BE2C (cell line): ENCODE measurements around the gene PRM1.

Experiments used
- DNase-seq: peaks from one replicate; pipeline ENCODE4 v3.0.0-alpha.2; 2020
- H3K27me3 ChIP-seq: fragments of 250-450 bp; sonication (Bioruptor Pico); 2 replicates; pipeline ENCODE4 v1.5.1; 2020; ENCODE audit warnings: mild to moderate bottlenecking
- H3K36me3 ChIP-seq: fragments of 250-450 bp; sonication (Bioruptor Pico); 2 replicates; pipeline ENCODE4 v1.5.1; 2020; ENCODE audit warnings: mild to moderate bottlenecking
- H3K4me1 ChIP-seq: fragments of 250-450 bp; sonication (Bioruptor Pico); 2 replicates; pipeline ENCODE4 v1.5.1; 2020
- H3K4me3 ChIP-seq: 2 replicates; pipeline ENCODE4 v1.5.1; 2011; ENCODE audit warnings: low read depth, low read length
- H3K9me3 ChIP-seq: fragments of 250-450 bp; sonication (Bioruptor Pico); 2 replicates; pipeline ENCODE4 v1.5.1; 2020
- TF ChIP-seq, protein P1 (sequence below): IDR thresholded peaks from 2 replicates; pipeline ENCODE4 v1.5.1; 2012; ENCODE audit warnings: mild to moderate bottlenecking, low read depth, low read length

The PRM1 gene

DNA sequence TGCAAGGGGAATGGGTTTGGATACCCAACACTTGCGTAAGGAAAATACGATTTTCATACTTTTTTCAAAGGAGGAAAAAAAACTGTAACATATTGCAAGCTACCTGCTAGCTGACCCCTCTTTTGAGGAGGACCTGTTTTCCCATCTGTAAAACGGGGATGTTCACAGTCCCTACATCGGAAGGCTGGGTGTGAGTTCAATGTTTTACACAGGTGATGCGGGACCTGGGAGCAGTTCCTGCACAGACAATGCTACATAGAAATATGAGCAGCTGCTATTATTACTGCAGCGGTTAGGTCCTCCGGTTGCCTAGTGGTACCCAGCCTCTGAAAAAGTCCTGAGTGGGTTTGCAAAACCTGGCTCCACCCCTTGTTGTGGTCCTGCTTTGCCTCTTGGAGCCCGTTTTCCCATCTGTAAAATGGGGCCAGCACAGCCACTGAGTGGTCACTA, 28.6 kb downstream of the PRM1 start:
- Histone ChIP-seq H3K4me3 (no peak overlapping the region), H3K27me3 (peaks cover 12% of the 10 kb centered on the region), H3K9me3 (no peaks in the 10 kb centered on the region), H3K4me1 (no peaks in the 10 kb centered on the region), H3K36me3 (no peaks in the 10 kb centered on the region)
- TF ChIP-seq, protein P1, sequence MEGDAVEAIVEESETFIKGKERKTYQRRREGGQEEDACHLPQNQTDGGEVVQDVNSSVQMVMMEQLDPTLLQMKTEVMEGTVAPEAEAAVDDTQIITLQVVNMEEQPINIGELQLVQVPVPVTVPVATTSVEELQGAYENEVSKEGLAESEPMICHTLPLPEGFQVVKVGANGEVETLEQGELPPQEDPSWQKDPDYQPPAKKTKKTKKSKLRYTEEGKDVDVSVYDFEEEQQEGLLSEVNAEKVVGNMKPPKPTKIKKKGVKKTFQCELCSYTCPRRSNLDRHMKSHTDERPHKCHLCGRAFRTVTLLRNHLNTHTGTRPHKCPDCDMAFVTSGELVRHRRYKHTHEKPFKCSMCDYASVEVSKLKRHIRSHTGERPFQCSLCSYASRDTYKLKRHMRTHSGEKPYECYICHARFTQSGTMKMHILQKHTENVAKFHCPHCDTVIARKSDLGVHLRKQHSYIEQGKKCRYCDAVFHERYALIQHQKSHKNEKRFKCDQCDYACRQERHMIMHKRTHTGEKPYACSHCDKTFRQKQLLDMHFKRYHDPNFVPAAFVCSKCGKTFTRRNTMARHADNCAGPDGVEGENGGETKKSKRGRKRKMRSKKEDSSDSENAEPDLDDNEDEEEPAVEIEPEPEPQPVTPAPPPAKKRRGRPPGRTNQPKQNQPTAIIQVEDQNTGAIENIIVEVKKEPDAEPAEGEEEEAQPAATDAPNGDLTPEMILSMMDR = no peak
- DNase-seq = no peak

GRCh38 chr16:11251525-11252481, 29.3 kb downstream of the PRM1 start:
- no peaks in the 10 kb centered on the region for H3K9me3 ChIP-seq
- no peak overlapping the region for H3K4me3 ChIP-seq
- peaks cover 12% of the 10 kb centered on the region for H3K27me3 ChIP-seq
- no peaks in the 10 kb centered on the region for H3K36me3 ChIP-seq
- DNase-seq = no peak
- H3K4me1 ChIP-seq = no peaks in the 10 kb centered on the region
- TF ChIP-seq, protein P1 = no peak

DNA sequence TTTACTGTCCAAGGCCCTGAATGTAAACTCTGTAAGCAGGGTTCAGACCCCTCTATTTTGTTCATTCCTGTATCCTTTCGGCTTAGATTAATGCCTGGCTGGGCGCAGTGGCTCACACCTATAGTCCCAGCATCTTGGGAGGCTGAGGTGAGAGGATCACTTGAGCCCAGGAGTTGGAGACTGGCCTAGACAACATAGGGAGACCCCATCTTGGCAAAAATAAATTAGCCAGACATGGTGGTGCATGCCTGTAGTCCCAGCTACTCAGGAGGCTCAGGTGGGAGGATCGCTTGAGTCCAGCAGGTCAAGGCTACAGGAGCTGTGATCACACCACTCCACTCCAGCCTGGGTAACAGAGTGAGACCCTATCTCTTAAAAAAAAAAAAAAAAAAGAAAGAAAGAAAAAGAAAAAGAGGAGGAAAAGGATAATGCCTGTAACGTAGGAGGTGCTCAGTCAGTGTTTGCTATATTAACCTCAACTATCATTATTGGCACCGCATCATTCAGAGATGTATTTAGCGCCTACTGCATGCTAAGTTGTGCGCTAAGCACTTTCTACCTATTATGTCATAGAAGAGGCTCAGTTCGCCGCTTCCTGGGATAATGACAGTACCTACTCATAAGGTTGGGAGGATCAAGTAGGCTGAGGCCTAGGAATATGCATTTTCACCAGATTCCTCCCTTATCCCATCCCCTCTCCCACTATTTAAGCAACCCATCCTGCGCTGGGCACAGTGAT, 30.2 kb downstream of the PRM1 start:
- H3K4me1 ChIP-seq = no peaks in the 10 kb centered on the region
- TF ChIP-seq, protein P1 = no peak
- no peaks in the 10 kb centered on the region for H3K9me3 ChIP-seq
- DNase-seq = no peak
- no peak overlapping the region for H3K4me3 ChIP-seq
- H3K27me3 ChIP-seq = peaks cover 12% of the 10 kb centered on the region
- H3K36me3 ChIP-seq = no peaks in the 10 kb centered on the region

- no peak for DNase-seq
- TF ChIP-seq, protein P1 = no peak
- no peaks in the 10 kb centered on the region for H3K9me3 ChIP-seq
- H3K36me3 ChIP-seq = no peaks in the 10 kb centered on the region
- no peak overlapping the region for H3K4me3 ChIP-seq
- peaks cover 9% of the 10 kb centered on the region for H3K27me3 ChIP-seq
- H3K4me1 ChIP-seq = no peaks in the 10 kb centered on the region
These were observed 30.9 kb downstream of the PRM1 start for GRCh38 chr16:11250091-11250785.

- Histone ChIP-seq H3K4me1 (no peaks in the 10 kb centered on the region), H3K4me3 (no peak overlapping the region), H3K27me3 (peaks cover under 1% of the 10 kb centered on the region), H3K9me3 (no peaks in the 10 kb centered on the region), H3K36me3 (no peaks in the 10 kb centered on the region)
- TF ChIP-seq, protein P1 = no peak
- DNase-seq = no peak
These were observed 31.7 kb downstream of the PRM1 start for GRCh38 chr16:11249233-11250061.
